Activated CD4-positive, alpha-beta T cell treated with anti-CD3 and anti-CD28 coated beads, Interleukin-2, amount 50 U/mL, for 16 hours (primary cell): ENCODE results near the gene KHNYN.

Experiments
- DNase-seq: peaks from one replicate; pipeline ENCODE4 v3.0.0-alpha.2; 2020

Gene KHNYN

GRCh38 chr14:24401810-24402702 is 27.7 kb upstream of the KHNYN start:
- DNase-seq = no peak

DNA sequence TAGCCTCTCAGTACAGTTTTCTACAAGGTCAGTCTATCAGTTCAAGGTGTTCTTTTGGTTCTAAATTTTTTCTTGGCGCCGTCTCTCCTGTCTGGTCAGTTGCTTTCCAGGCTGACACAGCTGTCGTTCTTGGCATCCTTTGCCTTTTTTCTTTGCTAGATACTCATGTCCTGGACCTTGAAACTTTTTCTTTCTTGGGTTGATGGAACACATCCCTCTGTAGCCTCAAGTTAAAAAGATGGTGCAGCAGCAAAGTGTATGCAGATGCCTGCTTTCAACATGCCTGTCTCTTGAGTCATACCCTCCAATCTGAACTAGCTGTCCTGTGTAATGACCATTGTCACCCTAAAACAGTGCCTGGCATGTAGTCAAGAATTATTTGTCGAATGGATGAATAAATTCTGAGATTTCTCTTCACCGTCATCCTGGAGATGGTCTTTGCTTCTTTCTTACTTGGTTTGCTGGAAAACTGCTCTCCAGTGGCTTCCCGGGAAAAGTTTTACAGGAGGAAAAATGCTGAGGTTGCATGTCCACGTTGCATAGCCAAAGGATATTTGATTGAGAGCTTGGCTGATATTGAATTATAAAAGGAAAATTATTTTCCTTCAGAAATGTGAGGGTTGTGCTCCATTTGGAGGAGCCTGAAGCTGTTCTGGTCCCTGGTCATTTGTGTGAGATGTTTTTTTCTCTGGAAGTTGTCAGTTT is 26.3 kb upstream of the KHNYN start:
- no peak for DNase-seq

DNA sequence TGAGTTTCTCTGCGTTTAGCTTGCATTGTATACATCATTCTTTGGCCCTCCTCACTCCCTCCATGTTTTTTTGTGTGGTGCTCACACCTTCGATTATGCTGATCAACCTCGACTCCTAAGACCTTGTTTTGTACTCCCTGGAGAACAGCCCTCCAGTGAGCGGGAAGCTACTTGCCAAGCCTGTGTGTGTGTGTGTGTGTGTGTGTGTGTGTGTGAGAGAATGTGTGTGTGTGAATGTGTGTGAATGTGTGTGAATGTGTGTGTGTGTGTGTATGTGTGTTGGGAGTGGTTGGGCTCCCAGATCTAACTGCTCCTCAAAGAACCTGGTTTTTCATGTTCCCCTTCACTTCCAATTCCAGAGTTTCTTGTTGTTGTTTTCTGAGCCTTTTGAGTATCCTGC is 24.9 kb upstream of the KHNYN start:
- no peak for DNase-seq

GRCh38 chr14:24406416-24406815 is 23.3 kb upstream of the KHNYN start:
- no peak for DNase-seq

GRCh38 chr14:24407608-24408325 is 22.0 kb upstream of the KHNYN start:
- DNase-seq = no peak

DNA sequence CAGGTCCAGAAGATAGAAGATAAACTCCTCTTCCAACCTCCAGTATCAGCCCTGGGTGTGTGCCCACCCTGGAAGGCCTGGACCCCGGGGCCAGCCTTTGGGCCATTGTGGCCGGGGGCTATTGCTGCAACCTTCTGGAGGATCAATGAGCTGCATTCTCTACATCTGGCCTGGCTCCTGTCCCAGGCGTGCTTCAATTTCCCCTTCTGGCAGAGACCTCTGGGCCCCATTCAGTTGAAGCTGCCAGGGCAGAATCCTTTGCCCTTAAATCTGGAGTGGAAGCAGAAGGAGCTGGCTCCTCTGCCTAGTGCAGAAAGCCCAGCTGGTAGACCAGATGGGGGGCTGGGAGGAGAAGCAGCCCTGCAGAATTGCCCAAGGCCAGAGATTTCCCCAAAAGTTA is 21.0 kb upstream of the KHNYN start:
- no peak for DNase-seq

- no peak for DNase-seq
Measured at GRCh38 chr14:24409192-24409591, 20.6 kb upstream of the KHNYN start.

- no peak for DNase-seq
Measured at GRCh38 chr14:24409956-24410355, 19.8 kb upstream of the KHNYN start.

GRCh38 chr14:24411443-24412389 is 18.0 kb upstream of the KHNYN start:
- DNase-seq = peak; percentile 27

DNA sequence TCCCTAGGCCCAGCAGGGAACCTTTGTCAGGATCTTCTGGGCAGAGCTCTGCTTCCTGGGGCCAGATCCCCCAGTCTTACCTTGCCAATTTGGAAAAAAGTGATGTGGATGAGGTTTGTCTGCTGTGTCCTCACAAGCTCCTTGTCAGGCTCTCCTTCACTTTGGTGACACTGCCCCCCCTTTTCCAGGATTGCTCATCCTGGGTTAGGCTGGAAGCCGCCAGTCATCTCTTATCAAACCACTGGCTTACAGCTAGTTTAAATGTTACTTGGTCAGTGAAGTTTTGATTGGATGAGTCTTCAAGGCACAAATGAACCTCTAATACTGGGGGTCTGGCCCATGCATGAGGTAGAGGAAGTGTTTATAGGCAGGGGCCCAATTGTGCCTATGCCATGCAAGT is 15.7 kb upstream of the KHNYN start:
- no peak for DNase-seq

DNA sequence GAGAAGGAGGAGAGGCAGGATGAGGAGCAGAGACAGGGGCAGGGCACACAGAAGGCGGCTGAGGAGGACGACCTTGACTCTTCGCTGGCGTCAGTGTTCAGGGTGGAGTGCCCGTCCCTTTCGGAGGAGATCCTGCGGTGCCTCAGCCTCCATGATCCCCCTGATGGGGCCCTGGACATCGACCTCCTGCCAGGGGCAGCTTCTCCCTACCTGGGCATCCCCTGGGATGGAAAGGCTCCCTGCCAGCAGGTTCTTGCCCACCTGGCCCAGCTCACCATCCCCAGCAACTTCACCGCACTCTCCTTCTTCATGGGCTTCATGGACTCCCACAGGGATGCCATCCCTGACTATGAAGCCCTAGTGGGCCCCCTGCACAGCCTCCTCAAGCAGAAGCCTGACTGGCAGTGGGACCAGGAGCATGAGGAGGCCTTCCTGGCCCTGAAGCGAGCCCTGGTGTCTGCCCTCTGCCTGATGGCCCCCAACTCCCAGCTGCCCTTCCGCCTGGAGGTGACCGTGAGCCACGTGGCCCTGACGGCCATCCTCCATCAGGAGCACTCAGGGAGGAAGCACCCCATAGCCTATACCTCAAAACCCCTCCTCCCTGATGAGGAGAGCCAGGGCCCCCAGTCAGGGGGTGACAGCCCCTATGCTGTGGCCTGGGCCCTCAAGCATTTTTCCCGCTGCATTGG is 14.9 kb upstream of the KHNYN start:
- no peak for DNase-seq

- no peak for DNase-seq
Measured at GRCh38 chr14:24415421-24416253, 14.1 kb upstream of the KHNYN start.

- no peak for DNase-seq
Measured at GRCh38 chr14:24416254-24416931, 13.4 kb upstream of the KHNYN start.

DNA sequence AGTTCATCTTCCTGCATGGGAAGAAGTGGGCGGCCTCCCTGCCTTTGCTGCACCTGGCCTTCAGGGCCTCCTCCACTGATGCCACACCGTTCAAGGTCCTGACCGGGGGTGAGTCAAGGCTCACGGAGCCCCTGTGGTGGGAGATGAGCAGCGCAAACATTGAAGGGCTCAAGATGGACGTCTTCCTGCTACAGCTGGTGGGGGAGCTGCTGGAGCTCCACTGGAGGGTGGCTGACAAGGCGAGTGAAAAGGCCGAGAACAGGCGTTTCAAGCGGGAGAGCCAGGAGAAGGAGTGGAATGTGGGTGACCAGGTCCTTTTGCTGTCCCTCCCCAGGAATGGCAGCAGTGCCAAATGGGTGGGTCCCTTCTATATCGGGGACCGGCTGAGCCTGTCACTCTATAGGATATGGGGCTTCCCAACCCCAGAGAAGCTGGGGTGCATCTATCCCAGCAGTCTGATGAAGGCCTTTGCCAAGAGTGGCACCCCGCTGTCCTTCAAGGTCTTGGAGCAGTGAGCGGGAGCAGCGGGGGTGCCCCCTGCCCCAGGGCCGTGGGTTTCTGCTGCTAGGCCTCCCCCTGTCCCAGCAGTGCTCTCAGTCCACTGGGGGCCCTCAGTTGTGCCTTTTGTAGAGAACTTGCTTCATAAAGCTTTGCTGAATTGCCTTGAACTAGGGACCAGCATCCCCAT is 12.7 kb upstream of the KHNYN start:
- DNase-seq = no peak

DNA sequence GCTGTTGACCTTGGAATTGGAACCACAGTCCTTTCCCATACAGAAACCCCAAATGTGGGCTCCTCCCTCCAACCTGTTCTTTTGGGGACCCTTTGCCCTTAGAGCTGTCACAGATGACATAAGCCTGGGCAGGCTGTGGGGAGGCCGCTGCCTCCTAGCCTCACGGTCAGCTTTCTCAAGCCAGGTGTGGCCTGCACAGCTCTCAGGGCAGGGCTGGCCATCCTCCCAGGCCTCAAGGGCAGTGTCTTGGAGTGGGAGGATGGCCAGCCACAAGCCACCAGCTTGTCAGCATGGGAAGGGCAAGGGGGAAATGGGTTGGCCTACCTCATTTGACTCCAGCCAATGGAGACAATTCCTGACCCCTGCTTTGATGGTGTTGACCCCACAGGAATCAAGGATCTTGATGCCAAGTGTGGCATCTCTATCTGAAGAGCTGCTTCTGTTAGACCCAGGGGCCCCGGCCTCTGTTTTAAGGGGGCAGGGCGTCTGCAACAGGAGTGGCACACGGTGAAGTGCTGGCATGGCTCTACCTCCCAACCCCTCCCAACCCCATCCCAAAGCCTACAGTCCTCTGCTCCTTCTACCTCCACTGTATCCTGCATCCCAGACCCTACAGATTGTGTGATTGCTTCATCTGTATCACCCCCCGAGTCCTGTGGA is 11.8 kb upstream of the KHNYN start:
- DNase-seq = no peak

- DNase-seq = no peak
Measured at GRCh38 chr14:24418492-24418873, 11.3 kb upstream of the KHNYN start.

DNA sequence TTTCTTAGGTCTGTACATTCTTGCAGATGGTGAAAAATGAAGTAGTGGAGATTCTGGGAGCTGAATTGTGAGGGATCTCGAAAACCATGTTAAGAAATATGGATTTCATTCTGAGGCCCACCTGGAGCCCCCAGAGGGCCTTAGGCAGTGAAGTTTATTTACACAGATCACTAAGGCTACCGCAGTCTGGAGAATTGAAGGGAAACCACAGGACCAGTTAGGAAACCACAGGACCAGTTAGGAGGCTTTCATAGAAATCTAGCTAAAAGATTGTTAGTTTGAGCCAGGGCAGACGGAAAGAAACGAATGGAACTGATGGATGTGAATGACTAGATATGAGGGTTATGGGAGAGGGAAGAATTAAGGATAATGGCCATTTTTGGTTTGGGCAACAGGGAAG is 7.5 kb upstream of the KHNYN start:
- no peak for DNase-seq

GRCh38 chr14:24422694-24423601 is 6.8 kb upstream of the KHNYN start:
- no peak for DNase-seq
